Smooth muscle cell (in vitro differentiated cells): Measurements from ENCODE around the gene CIITA. TPM values are rescaled to one million over a fixed set of nuclear protein-coding genes. Genes with fewer than 3 reads are reported as not detected.

Source experiments
- DNase-seq: peaks from one replicate; lab custom pipeline; 2025; ENCODE audit not compliant: unreplicated experiment; lab: John Stamatoyannopoulos, UW
- H2AFZ ChIP-seq: fragments of 200-600 bp; sonication (generic); 2 replicates; pipeline ENCODE4 v1.6.0; 2016; ENCODE audit warnings: antibody characterized with exemption, low read depth, mild to moderate bottlenecking
- H3F3A ChIP-seq: fragments of 200-600 bp; sonication (generic); 2 replicates; pipeline ENCODE4 v1.6.0; 2017; ENCODE audit warnings: antibody characterized with exemption, low read depth
- H3K27ac ChIP-seq: fragments of 200-600 bp; sonication (generic); 2 replicates; pipeline ENCODE4 v1.5.1; 2016; ENCODE audit warnings: low read depth, mild to moderate bottlenecking
- H3K27me3 ChIP-seq: fragments of 200-600 bp; sonication (generic); 2 replicates; pipeline ENCODE4 v1.6.1; 2016; ENCODE audit warnings: low read depth, mild to moderate bottlenecking
- H3K36me3 ChIP-seq: fragments of 200-600 bp; sonication (generic); 2 replicates; pipeline ENCODE4 v1.5.1; 2016; ENCODE audit warnings: low read depth
- H3K4me1 ChIP-seq: fragments of 200-600 bp; sonication (generic); 2 replicates; pipeline ENCODE4 v1.5.1; 2016; ENCODE audit warnings: low read depth
- H3K4me2 ChIP-seq: fragments of 200-600 bp; sonication (generic); 2 replicates; pipeline ENCODE4 v1.6.0; 2016; ENCODE audit warnings: mild to moderate bottlenecking
- H3K4me3 ChIP-seq: fragments of 200-600 bp; sonication (generic); 2 replicates; pipeline ENCODE4 v1.5.1; 2016; ENCODE audit warnings: mild to moderate bottlenecking
- H3K79me2 ChIP-seq: fragments of 200-600 bp; sonication (generic); 2 replicates; pipeline ENCODE4 v1.6.0; 2016; ENCODE audit warnings: low read depth, mild to moderate bottlenecking
- H3K9ac ChIP-seq: fragments of 200-600 bp; sonication (generic); 2 replicates; pipeline ENCODE4 v1.6.0; 2016; ENCODE audit warnings: low read depth
- H3K9me3 ChIP-seq: fragments of 200-600 bp; sonication (generic); replicated peaks from 2 replicates; pipeline ENCODE4 v1.5.1; 2016; ENCODE audit warnings: low read depth
- H4K20me1 ChIP-seq: fragments of 200-600 bp; sonication (generic); 2 replicates; pipeline ENCODE4 v1.6.0; 2016; ENCODE audit warnings: low read depth
- WGBS: methylation state at CpG from one replicate; pipeline ENCODE4 v1.1.7; 2016; ENCODE audit warnings: low lambda C conversion rate; 5-methylcytosine and 5-hydroxymethylcytosine counted together
- polyA plus RNA-seq: library from polyadenylated mRNA; unstranded; fragments of >200 nt; fragmentation: Nextera tagmentation; extraction: Ambion mirVana; gene quantifications from 2 replicates; pipeline ENCODE4 v1.2.1, GENCODE V29; 2016
- total RNA-seq: library from RNA; depleted of rRNA; stranded (reverse); fragments of >200 nt; gene quantifications from 2 replicates; pipeline ENCODE4 v1.2.3, GENCODE V29; 2014
- TF ChIP-seq, protein P1 (sequence below): fragments of 200-600 bp; sonication (generic); IDR thresholded peaks from 2 replicates; pipeline ENCODE4 v1.5.1; 2017; ENCODE audit warnings: borderline replicate concordance, mild to moderate bottlenecking, antibody characterized with exemption; ENCODE audit not compliant: insufficient read depth, poor library complexity, severe bottlenecking

Gene CIITA
- total and polyA plus RNA-seq, 2 experiments from 2014 or later: 0.31 TPM; not detected in 1

DNA sequence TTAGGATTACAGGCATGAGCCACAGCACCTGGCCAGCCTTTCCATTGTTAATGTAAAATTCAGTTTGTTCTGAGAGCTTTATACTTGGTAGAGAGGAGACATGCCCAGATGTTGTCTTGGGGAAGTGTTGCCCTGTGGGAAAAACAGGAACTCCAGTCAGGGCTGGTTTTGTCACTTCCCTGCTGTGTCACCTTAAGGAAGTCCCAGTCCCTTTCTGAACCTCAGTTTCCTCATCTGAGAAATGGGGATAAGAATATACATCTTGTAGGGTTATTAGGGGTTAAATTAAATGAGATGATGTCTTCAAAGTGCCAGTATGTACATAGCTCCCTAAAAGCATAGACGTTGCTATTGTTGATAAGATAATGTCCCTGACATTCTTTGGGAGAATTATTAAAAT lies 92.6 kb downstream of the CIITA start:
- Histone ChIP-seq H3K27me3 (no peaks in the 10 kb centered on the region), H3K4me3 (no peak overlapping the region), H3K36me3 (no peaks in the 10 kb centered on the region), H2AFZ (no peak overlapping the region), H3K4me2 (no peak overlapping the region), H3K9ac (no peak overlapping the region), H3K9me3 (no peaks in the 10 kb centered on the region), H3K4me1 (peaks cover 8% of the 10 kb centered on the region), H3F3A (peaks cover 11% of the 10 kb centered on the region), H3K27ac (no peak overlapping the region), H3K79me2 (peaks cover 3% of the 10 kb centered on the region), H4K20me1 (peaks cover 33% of the 10 kb centered on the region)
- DNase-seq: no peak
- TF ChIP-seq, protein P1, sequence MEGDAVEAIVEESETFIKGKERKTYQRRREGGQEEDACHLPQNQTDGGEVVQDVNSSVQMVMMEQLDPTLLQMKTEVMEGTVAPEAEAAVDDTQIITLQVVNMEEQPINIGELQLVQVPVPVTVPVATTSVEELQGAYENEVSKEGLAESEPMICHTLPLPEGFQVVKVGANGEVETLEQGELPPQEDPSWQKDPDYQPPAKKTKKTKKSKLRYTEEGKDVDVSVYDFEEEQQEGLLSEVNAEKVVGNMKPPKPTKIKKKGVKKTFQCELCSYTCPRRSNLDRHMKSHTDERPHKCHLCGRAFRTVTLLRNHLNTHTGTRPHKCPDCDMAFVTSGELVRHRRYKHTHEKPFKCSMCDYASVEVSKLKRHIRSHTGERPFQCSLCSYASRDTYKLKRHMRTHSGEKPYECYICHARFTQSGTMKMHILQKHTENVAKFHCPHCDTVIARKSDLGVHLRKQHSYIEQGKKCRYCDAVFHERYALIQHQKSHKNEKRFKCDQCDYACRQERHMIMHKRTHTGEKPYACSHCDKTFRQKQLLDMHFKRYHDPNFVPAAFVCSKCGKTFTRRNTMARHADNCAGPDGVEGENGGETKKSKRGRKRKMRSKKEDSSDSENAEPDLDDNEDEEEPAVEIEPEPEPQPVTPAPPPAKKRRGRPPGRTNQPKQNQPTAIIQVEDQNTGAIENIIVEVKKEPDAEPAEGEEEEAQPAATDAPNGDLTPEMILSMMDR: no peak
- 87% methylated on average over 1 of the region's 1 CpG for whole genome bisulfite sequencing

DNA sequence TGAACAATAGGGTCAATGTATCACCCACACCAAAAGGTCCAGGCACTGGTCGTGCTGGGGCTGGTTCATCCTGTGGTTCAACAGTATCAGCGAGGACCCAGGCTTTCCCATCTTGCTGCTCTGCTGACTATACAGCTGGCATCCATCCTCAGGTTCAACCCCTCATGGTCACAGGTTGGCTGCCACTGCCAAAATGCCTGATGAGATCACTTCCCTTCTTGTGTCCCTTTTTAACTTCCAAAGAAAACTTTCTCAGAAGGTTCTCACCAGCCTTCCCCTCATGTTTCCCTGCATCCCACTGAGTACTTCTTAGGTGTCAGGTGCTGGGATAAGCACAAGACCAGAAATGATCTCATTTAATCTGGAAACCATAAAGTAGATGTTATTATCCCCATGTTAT lies 93.1 kb downstream of the CIITA start:
- TF ChIP-seq, protein P1: no peak

DNA sequence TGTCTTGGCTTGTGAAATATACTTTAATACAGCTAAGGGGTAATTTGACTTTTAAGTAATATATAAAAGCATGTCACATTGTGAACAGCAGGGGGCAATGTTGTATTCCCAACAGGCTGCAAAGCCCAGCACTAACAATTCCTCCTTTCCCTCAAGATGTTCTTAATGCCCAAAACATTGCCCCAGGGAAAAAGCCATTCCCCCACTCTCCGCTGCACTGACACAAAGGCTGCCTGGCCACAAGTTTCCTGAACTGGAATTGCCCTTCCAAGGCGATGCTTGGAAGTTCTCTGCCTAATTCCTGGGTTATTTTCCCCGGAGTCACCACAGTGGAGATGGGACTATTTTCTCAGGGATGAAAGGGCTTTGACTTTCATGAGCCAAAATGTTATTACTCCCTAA lies 94.6 kb downstream of the CIITA start:
- peak overlapping the region; percentile 1 for H3K4me2 ChIP-seq

More for the DNA sequence above, 93.1 kb downstream of the CIITA start:
- Histone ChIP-seq H3K79me2 (peaks cover 3% of the 10 kb centered on the region), H3K9ac (no peak overlapping the region), H3K9me3 (no peaks in the 10 kb centered on the region), H3F3A (peaks cover 11% of the 10 kb centered on the region), H3K27ac (no peak overlapping the region), H3K4me1 (peaks cover 8% of the 10 kb centered on the region), H3K36me3 (no peaks in the 10 kb centered on the region), H3K27me3 (no peaks in the 10 kb centered on the region), H3K4me2 (no peak overlapping the region), H4K20me1 (peaks cover 29% of the 10 kb centered on the region), H3K4me3 (no peak overlapping the region), H2AFZ (no peak overlapping the region)
- no peak for DNase-seq
- 89% methylated on average over 2 of the region's 2 CpGs for WGBS

More for the DNA sequence above, 94.6 kb downstream of the CIITA start:
- TF ChIP-seq, protein P1: peak; percentile 77
- peaks cover 13% of the 10 kb centered on the region for H3F3A ChIP-seq
- peak; percentile 9 for DNase-seq
- H3K4me3 ChIP-seq: no peak overlapping the region
- no peak overlapping the region for H3K27ac ChIP-seq
- peaks cover 17% of the 10 kb centered on the region for H4K20me1 ChIP-seq
- H2AFZ ChIP-seq: no peak overlapping the region
- peaks cover 8% of the 10 kb centered on the region for H3K4me1 ChIP-seq
- no peaks in the 10 kb centered on the region for H3K9me3 ChIP-seq
- no peaks in the 10 kb centered on the region for H3K36me3 ChIP-seq
- H3K79me2 ChIP-seq: peaks cover 3% of the 10 kb centered on the region
- WGBS: 6% methylated on average over 3 of the region's 3 CpGs
- no peak overlapping the region for H3K9ac ChIP-seq
- no peaks in the 10 kb centered on the region for H3K27me3 ChIP-seq
